ENCODE results near the gene EPM2A.
"Not testable (repeated sequence)": the region's sequence is repeated elsewhere in the genome, so short reads cannot be mapped to it uniquely, and the experiment has no call there.

EPM2A gene

GRCh38 chr6:145729887-145730286 is 5.4 kb downstream of the EPM2A start:
- DNase-seq (ENCODE audit: low read depth), result no peak

- no peak for DNase-seq (ENCODE audit: low read depth)
Observed at GRCh38 chr6:145728444-145729385, 6.6 kb downstream of the EPM2A start.

- no peak for DNase-seq (ENCODE audit: low read depth)
Observed at GRCh38 chr6:145727817-145728388, 7.4 kb downstream of the EPM2A start.

GRCh38 chr6:145725570-145725969 is 9.8 kb downstream of the EPM2A start:
- no peak for DNase-seq (ENCODE audit: low read depth)

- DNase-seq (ENCODE audit: low read depth), result no peak
Observed at GRCh38 chr6:145723646-145724045, 11.7 kb downstream of the EPM2A start.

GRCh38 chr6:145722190-145722589 is 13.1 kb downstream of the EPM2A start:
- DNase-seq (ENCODE audit: low read depth), result no peak

- DNase-seq (ENCODE audit: low read depth), result no peak
Observed at GRCh38 chr6:145721144-145721543, 14.2 kb downstream of the EPM2A start.

- DNase-seq (ENCODE audit: low read depth), result no peak
Observed at GRCh38 chr6:145715426-145715825, 19.9 kb downstream of the EPM2A start.

GRCh38 chr6:145714731-145715130 is 20.6 kb downstream of the EPM2A start:
- DNase-seq (ENCODE audit: low read depth), result no peak

GRCh38 chr6:145713773-145714172 is 21.5 kb downstream of the EPM2A start:
- DNase-seq (ENCODE audit: low read depth), result no peak

- DNase-seq (ENCODE audit: low read depth), result no peak
Observed at GRCh38 chr6:145711372-145711771, 23.9 kb downstream of the EPM2A start.

GRCh38 chr6:145707397-145707796 is 27.9 kb downstream of the EPM2A start:
- no peak for DNase-seq (ENCODE audit: low read depth)

- no peak for DNase-seq (ENCODE audit: low read depth)
Observed at GRCh38 chr6:145705561-145705960, 29.8 kb downstream of the EPM2A start.

GRCh38 chr6:145704143-145704781 is 31.1 kb downstream of the EPM2A start:
- DNase-seq (ENCODE audit: low read depth), result no peak

- no peak for DNase-seq (ENCODE audit: low read depth)
Observed at GRCh38 chr6:145699462-145699861, 35.9 kb downstream of the EPM2A start.

- DNase-seq (ENCODE audit: low read depth), result not testable (repeated sequence)
Observed at GRCh38 chr6:145697401-145697800, 37.9 kb downstream of the EPM2A start.

- DNase-seq (ENCODE audit: low read depth), result no peak
Observed at GRCh38 chr6:145694083-145694737, 41.1 kb downstream of the EPM2A start.

GRCh38 chr6:145690969-145691368 is 44.4 kb downstream of the EPM2A start:
- DNase-seq (ENCODE audit: low read depth), result no peak

GRCh38 chr6:145689529-145689928 is 45.8 kb downstream of the EPM2A start:
- no peak for DNase-seq (ENCODE audit: low read depth)

GRCh38 chr6:145688493-145688905 is 46.8 kb downstream of the EPM2A start:
- DNase-seq (ENCODE audit: low read depth), result no peak

- DNase-seq (ENCODE audit: low read depth), result no peak
Observed at GRCh38 chr6:145685932-145686331, 49.4 kb downstream of the EPM2A start.

GRCh38 chr6:145681965-145682364 is 53.4 kb downstream of the EPM2A start:
- no peak for DNase-seq (ENCODE audit: low read depth)
